ENCODE measurements around the gene ERAS. TPM values are rescaled to one million over a fixed set of nuclear protein-coding genes. Genes with fewer than 3 reads are reported as not detected.

ERAS gene
- total and polyA plus RNA-seq, 4 donors, result not detected

DNA sequence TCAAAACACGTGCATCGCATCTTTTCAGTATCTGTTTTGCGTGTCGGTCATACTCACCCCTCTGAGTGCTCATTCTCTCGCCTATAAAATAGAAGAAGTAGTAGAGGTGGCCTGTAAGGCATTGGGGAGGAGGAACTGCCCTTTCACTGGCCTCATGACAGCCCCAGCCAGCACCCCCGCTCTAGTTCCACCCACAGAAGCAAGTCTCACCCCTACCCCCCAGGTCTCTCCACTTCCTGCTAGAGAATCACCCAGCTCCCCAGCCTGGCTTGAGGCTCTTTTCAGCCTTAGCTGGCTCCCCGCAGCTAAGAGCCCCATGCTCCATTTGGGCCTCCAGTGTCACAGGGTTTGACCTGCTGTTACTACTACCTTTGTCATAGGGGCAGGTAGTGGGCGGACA, 12.7 kb upstream of the ERAS start:
- 91% methylated on average over 8 of the region's 8 CpGs for WGBS
- Histone ChIP-seq H3K9ac (ENCODE audit: low read depth in 1 of 2, low read length in 2 of 2) (no peak overlapping the region), H3K4me3 (ENCODE audit: low read depth in 1 of 3, low read length in 3 of 3) (no peak overlapping the region), H3K9me3 (ENCODE audit: control insufficient read depth in 4 of 4, low read length in 3 of 4) (no peaks in the 10 kb centered on the region), H3K36me3 (ENCODE audit: control insufficient read depth in 4 of 4, insufficient read depth in 3 of 4, low read depth in 1 of 4, low read length in 3 of 4) (peaks cover 8 to 47% (median 13%) of the 10 kb centered on the region in 4 donors), H3K27ac (ENCODE audit: low read depth in 1 of 2, low read length in 2 of 2) (no peak overlapping the region), H3K27me3 (ENCODE audit: control insufficient read depth in 4 of 4, insufficient read depth in 4 of 4, low read length in 3 of 4) (no peaks in the 10 kb centered on the region), H3K4me1 (ENCODE audit: control insufficient read depth in 4 of 4, insufficient read depth in 4 of 4, low read length in 3 of 4) (peaks cover 0 to 5% (median 0%) of the 10 kb centered on the region in 4 donors)
- TF ChIP-seq EGR1 (IDR thresholded peaks at IDR 0.05; ENCODE audit: low read depth in 2 of 2) (no peak), TAF1 (conservative IDR thresholded peaks at IDR 0.05) (no peak), YY1 (IDR thresholded peaks at IDR 0.05) (no peak), HNF4G (IDR thresholded peaks at IDR 0.05) (no peak), NR2F2 (IDR thresholded peaks at IDR 0.05) (no peak), FOXA2 (IDR thresholded peaks at IDR 0.05) (no peak), RAD21 (IDR thresholded peaks at IDR 0.05) (no peak)
- TF ChIP-seq, protein P1, sequence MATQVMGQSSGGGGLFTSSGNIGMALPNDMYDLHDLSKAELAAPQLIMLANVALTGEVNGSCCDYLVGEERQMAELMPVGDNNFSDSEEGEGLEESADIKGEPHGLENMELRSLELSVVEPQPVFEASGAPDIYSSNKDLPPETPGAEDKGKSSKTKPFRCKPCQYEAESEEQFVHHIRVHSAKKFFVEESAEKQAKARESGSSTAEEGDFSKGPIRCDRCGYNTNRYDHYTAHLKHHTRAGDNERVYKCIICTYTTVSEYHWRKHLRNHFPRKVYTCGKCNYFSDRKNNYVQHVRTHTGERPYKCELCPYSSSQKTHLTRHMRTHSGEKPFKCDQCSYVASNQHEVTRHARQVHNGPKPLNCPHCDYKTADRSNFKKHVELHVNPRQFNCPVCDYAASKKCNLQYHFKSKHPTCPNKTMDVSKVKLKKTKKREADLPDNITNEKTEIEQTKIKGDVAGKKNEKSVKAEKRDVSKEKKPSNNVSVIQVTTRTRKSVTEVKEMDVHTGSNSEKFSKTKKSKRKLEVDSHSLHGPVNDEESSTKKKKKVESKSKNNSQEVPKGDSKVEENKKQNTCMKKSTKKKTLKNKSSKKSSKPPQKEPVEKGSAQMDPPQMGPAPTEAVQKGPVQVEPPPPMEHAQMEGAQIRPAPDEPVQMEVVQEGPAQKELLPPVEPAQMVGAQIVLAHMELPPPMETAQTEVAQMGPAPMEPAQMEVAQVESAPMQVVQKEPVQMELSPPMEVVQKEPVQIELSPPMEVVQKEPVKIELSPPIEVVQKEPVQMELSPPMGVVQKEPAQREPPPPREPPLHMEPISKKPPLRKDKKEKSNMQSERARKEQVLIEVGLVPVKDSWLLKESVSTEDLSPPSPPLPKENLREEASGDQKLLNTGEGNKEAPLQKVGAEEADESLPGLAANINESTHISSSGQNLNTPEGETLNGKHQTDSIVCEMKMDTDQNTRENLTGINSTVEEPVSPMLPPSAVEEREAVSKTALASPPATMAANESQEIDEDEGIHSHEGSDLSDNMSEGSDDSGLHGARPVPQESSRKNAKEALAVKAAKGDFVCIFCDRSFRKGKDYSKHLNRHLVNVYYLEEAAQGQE (IDR thresholded peaks at IDR 0.05), result no peak
- TF ChIP-seq, protein P2, sequence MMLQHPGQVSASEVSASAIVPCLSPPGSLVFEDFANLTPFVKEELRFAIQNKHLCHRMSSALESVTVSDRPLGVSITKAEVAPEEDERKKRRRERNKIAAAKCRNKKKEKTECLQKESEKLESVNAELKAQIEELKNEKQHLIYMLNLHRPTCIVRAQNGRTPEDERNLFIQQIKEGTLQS (IDR thresholded peaks at IDR 0.05), result no peak
- TF ChIP-seq, protein P3, sequence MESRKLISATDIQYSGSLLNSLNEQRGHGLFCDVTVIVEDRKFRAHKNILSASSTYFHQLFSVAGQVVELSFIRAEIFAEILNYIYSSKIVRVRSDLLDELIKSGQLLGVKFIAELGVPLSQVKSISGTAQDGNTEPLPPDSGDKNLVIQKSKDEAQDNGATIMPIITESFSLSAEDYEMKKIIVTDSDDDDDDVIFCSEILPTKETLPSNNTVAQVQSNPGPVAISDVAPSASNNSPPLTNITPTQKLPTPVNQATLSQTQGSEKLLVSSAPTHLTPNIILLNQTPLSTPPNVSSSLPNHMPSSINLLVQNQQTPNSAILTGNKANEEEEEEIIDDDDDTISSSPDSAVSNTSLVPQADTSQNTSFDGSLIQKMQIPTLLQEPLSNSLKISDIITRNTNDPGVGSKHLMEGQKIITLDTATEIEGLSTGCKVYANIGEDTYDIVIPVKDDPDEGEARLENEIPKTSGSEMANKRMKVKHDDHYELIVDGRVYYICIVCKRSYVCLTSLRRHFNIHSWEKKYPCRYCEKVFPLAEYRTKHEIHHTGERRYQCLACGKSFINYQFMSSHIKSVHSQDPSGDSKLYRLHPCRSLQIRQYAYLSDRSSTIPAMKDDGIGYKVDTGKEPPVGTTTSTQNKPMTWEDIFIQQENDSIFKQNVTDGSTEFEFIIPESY (IDR thresholded peaks at IDR 0.05), result no peak
- TF ChIP-seq, protein P4, sequence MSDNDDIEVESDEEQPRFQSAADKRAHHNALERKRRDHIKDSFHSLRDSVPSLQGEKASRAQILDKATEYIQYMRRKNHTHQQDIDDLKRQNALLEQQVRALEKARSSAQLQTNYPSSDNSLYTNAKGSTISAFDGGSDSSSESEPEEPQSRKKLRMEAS (IDR thresholded peaks at IDR 0.05), result no peak
- DNase-seq (ENCODE audit: low spot score), result no peak

DNA sequence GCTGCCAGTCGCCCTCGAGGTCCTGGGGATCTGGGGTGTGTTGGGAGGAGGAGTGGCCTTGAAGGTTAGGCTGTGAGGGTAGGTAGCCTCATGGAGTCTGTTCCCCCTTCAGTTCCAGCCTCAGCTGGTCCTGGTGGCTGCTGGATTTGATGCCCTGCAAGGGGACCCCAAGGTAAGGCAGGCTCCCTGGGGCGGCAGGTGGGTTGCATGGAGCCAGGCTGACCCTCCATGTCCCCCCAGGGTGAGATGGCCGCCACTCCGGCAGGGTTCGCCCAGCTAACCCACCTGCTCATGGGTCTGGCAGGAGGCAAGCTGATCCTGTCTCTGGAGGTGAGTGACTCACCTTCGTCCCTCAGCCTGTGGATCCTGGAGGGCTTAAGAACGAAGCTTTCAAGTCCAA, 11.6 kb upstream of the ERAS start:
- Histone ChIP-seq H3K27me3 (ENCODE audit: control insufficient read depth in 4 of 4, insufficient read depth in 4 of 4, low read length in 3 of 4) (no peaks in the 10 kb centered on the region), H3K9ac (ENCODE audit: low read depth in 1 of 2, low read length in 2 of 2) (no peak overlapping the region), H3K36me3 (ENCODE audit: control insufficient read depth in 4 of 4, insufficient read depth in 3 of 4, low read depth in 1 of 4, low read length in 3 of 4) (peaks cover 8 to 54% (median 13%) of the 10 kb centered on the region in 4 donors), H3K9me3 (ENCODE audit: control insufficient read depth in 4 of 4, low read length in 3 of 4) (no peaks in the 10 kb centered on the region), H3K27ac (ENCODE audit: low read depth in 1 of 2, low read length in 2 of 2) (no peak overlapping the region), H3K4me1 (ENCODE audit: control insufficient read depth in 4 of 4, insufficient read depth in 4 of 4, low read length in 3 of 4) (peaks cover 0 to 5% (median 1%) of the 10 kb centered on the region in 4 donors), H3K4me3 (ENCODE audit: low read depth in 1 of 3, low read length in 3 of 3) (no peak overlapping the region)
- no peak for DNase-seq (ENCODE audit: low spot score)
- 97% methylated on average over 8 of the region's 8 CpGs for WGBS
- TF ChIP-seq HNF4A (conservative IDR thresholded peaks at IDR 0.05), result no peak
- no peak for TF ChIP-seq EGR1 (IDR thresholded peaks at IDR 0.05; ENCODE audit: low read depth in 2 of 2)
- TF ChIP-seq HNF4G (IDR thresholded peaks at IDR 0.05), result no peak
- TF ChIP-seq GABPA (IDR thresholded peaks at IDR 0.05 in 1 of 2, conservative IDR thresholded peaks at IDR 0.05 in 1 of 2), result no peak
- TF ChIP-seq FOXA2 (IDR thresholded peaks at IDR 0.05), result no peak
- TF ChIP-seq NR2F2 (IDR thresholded peaks at IDR 0.05), result no peak
- no peak for TF ChIP-seq SP1 (IDR thresholded peaks at IDR 0.05)
- TF ChIP-seq FOXA1 (IDR thresholded peaks at IDR 0.05), result no peak
- TF ChIP-seq, protein P4 (IDR thresholded peaks at IDR 0.05), result no peak
- TF ChIP-seq JUND (IDR thresholded peaks at IDR 0.05), result no peak
- no peak for TF ChIP-seq RXRA (IDR thresholded peaks at IDR 0.05)
- no peak for TF ChIP-seq TAF1 (conservative IDR thresholded peaks at IDR 0.05)
- TF ChIP-seq, protein P1 (IDR thresholded peaks at IDR 0.05), result no peak
- TF ChIP-seq, protein P5, sequence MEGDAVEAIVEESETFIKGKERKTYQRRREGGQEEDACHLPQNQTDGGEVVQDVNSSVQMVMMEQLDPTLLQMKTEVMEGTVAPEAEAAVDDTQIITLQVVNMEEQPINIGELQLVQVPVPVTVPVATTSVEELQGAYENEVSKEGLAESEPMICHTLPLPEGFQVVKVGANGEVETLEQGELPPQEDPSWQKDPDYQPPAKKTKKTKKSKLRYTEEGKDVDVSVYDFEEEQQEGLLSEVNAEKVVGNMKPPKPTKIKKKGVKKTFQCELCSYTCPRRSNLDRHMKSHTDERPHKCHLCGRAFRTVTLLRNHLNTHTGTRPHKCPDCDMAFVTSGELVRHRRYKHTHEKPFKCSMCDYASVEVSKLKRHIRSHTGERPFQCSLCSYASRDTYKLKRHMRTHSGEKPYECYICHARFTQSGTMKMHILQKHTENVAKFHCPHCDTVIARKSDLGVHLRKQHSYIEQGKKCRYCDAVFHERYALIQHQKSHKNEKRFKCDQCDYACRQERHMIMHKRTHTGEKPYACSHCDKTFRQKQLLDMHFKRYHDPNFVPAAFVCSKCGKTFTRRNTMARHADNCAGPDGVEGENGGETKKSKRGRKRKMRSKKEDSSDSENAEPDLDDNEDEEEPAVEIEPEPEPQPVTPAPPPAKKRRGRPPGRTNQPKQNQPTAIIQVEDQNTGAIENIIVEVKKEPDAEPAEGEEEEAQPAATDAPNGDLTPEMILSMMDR (IDR thresholded peaks at IDR 0.05; ENCODE audit: low read depth, low read length, missing input control), result no peak
- TF ChIP-seq, protein P3 (IDR thresholded peaks at IDR 0.05), result no peak

All from liver (tissue), 9 donors.